Measurements from ENCODE around the gene MAMSTR.

- TF ChIP-seq CTCF (conservative IDR thresholded peaks at IDR 0.05; ENCODE audit: low read depth, low read length): no peak
- TF ChIP-seq EZH2phosphoT487 (IDR thresholded peaks at IDR 0.05; ENCODE audit: borderline replicate concordance, low read length): no peak
- TF ChIP-seq EZH2 (IDR thresholded peaks at IDR 0.05; ENCODE audit: low read length, unreplicated experiment): no peak
Observed at GRCh38 chr19:48757089-48757675, 37.7 kb upstream of the MAMSTR start.

Measured in PC-3 (cell line).